ENCODE results near the gene EFHC2. TPM values are rescaled to one million over a fixed set of nuclear protein-coding genes. Genes with fewer than 3 reads are reported as not detected.
A peak's percentile ranks its signal among the peaks of the same experiment; 100 is the strongest.

The EFHC2 gene
- total RNA-seq, 4 donors from 2014 or later = 5.1 to 16.1 (median 8.9) TPM

GRCh38 chrX:44162964-44163475 is 180.5 kb downstream of the EFHC2 start:
- Histone ChIP-seq H3K27me3 (no peaks in the 10 kb centered on the region), H3K4me1 (no peaks in the 10 kb centered on the region), H3K9me3 (no peaks in the 10 kb centered on the region), H3K27ac (no peak overlapping the region), H3K36me3 (no peaks in the 10 kb centered on the region), H3K4me3 (no peak overlapping the region)
- TF ChIP-seq POLR2A (IDR thresholded peaks at IDR 0.05) = no peak
- no peak for TF ChIP-seq POLR2AphosphoS5 (IDR thresholded peaks at IDR 0.05)
- TF ChIP-seq CTCF (IDR thresholded peaks at IDR 0.05) = no peak
- TF ChIP-seq EP300 (IDR thresholded peaks at IDR 0.05) = no peak
- no peak for DNase-seq (ENCODE audit: low spot score in 2 of 2)

GRCh38 chrX:44157858-44158257 is 185.6 kb downstream of the EFHC2 start:
- DNase-seq (ENCODE audit: low spot score in 2 of 2) = peak in 1 of 2 donors; percentile 74
- no peaks in the 10 kb centered on the region for H3K4me1 ChIP-seq
- H3K27me3 ChIP-seq = no peaks in the 10 kb centered on the region
- no peaks in the 10 kb centered on the region for H3K9me3 ChIP-seq
- H3K4me3 ChIP-seq = no peak overlapping the region
- TF ChIP-seq POLR2A (IDR thresholded peaks at IDR 0.05) = no peak
- no peak for TF ChIP-seq CTCF (IDR thresholded peaks at IDR 0.05)
- TF ChIP-seq EP300 (IDR thresholded peaks at IDR 0.05) = no peak
- TF ChIP-seq POLR2AphosphoS5 (IDR thresholded peaks at IDR 0.05) = no peak
- H3K27ac ChIP-seq = no peak overlapping the region
- no peaks in the 10 kb centered on the region for H3K36me3 ChIP-seq
- WGBS = 89% methylated on average over 2 of the region's 2 CpGs

GRCh38 chrX:44157283-44157682 is 186.2 kb downstream of the EFHC2 start:
- H3K36me3 ChIP-seq = no peaks in the 10 kb centered on the region
- H3K27me3 ChIP-seq = no peaks in the 10 kb centered on the region
- H3K4me1 ChIP-seq = no peaks in the 10 kb centered on the region
- peak overlapping the region; percentile 62 for H3K27ac ChIP-seq
- TF ChIP-seq CTCF (IDR thresholded peaks at IDR 0.05) = no peak
- TF ChIP-seq POLR2A (IDR thresholded peaks at IDR 0.05) = no peak
- TF ChIP-seq EP300 (IDR thresholded peaks at IDR 0.05) = no peak
- no peak for TF ChIP-seq POLR2AphosphoS5 (IDR thresholded peaks at IDR 0.05)
- no peak overlapping the region for H3K4me3 ChIP-seq
- no peaks in the 10 kb centered on the region for H3K9me3 ChIP-seq
- DNase-seq (ENCODE audit: low spot score in 2 of 2) = no peak

GRCh38 chrX:44156726-44157125 is 186.7 kb downstream of the EFHC2 start:
- no peaks in the 10 kb centered on the region for H3K9me3 ChIP-seq
- H3K36me3 ChIP-seq = no peaks in the 10 kb centered on the region
- H3K27me3 ChIP-seq = no peaks in the 10 kb centered on the region
- no peak overlapping the region for H3K4me3 ChIP-seq
- no peaks in the 10 kb centered on the region for H3K4me1 ChIP-seq
- WGBS = 78% methylated on average over 3 of the region's 3 CpGs
- no peak for DNase-seq (ENCODE audit: low spot score in 2 of 2)
- TF ChIP-seq CTCF (IDR thresholded peaks at IDR 0.05) (no peak), POLR2A (IDR thresholded peaks at IDR 0.05) (no peak), EP300 (IDR thresholded peaks at IDR 0.05) (no peak)
- H3K27ac ChIP-seq = peak overlapping the region; percentile 62

- H3K27me3 ChIP-seq = no peaks in the 10 kb centered on the region
- TF ChIP-seq EP300 (IDR thresholded peaks at IDR 0.05) (no peak), POLR2A (IDR thresholded peaks at IDR 0.05) (no peak), CTCF (IDR thresholded peaks at IDR 0.05) (no peak), POLR2AphosphoS5 (IDR thresholded peaks at IDR 0.05) (no peak)
- no peaks in the 10 kb centered on the region for H3K36me3 ChIP-seq
- H3K4me3 ChIP-seq = no peak overlapping the region
- H3K27ac ChIP-seq = no peak overlapping the region
- H3K4me1 ChIP-seq = no peaks in the 10 kb centered on the region
- H3K9me3 ChIP-seq = no peaks in the 10 kb centered on the region
- no peak for DNase-seq (ENCODE audit: low spot score in 2 of 2)
- 61% methylated on average over 4 of the region's 4 CpGs for WGBS
Measured at GRCh38 chrX:44155126-44155525, 188.3 kb downstream of the EFHC2 start.

Data from suprapubic skin (tissue), 4 donors.